ENCODE data around the gene APCDD1L. TPM values are rescaled to one million over a fixed set of nuclear protein-coding genes. Genes with fewer than 3 reads are reported as not detected.
A peak's percentile ranks its signal among the peaks of the same experiment; 100 is the strongest.

APCDD1L gene
- total RNA-seq, 1 donor from 2014 or later: 5.1 TPM

GRCh38 chr20:58447511-58448391 lies 67.4 kb downstream of the APCDD1L start:
- peak; percentile 12 for DNase-seq (ENCODE audit: low read depth)
- TF ChIP-seq CTCF (IDR thresholded peaks at IDR 0.05; ENCODE audit: insufficient read depth, low read length, poor library complexity, severe bottlenecking): peak; percentile 81
- Histone ChIP-seq H3K27me3 (ENCODE audit: control insufficient read depth, insufficient read depth, low read length) (no peaks in the 10 kb centered on the region), H3K4me3 (ENCODE audit: low read depth, low read length) (no peak overlapping the region), H3K36me3 (ENCODE audit: control insufficient read depth, insufficient read depth, low read length) (no peaks in the 10 kb centered on the region)

- Histone ChIP-seq H3K4me3 (ENCODE audit: low read depth, low read length) (no peak overlapping the region), H3K36me3 (ENCODE audit: control insufficient read depth, insufficient read depth, low read length) (no peaks in the 10 kb centered on the region), H3K27me3 (ENCODE audit: control insufficient read depth, insufficient read depth, low read length) (no peaks in the 10 kb centered on the region)
- TF ChIP-seq CTCF (IDR thresholded peaks at IDR 0.05; ENCODE audit: insufficient read depth, low read length, poor library complexity, severe bottlenecking): no peak
- no peak for DNase-seq (ENCODE audit: low read depth)
These were observed 68.3 kb downstream of the APCDD1L start for GRCh38 chr20:58446960-58447265.

GRCh38 chr20:58446264-58446959 lies 68.8 kb downstream of the APCDD1L start:
- TF ChIP-seq CTCF (IDR thresholded peaks at IDR 0.05; ENCODE audit: insufficient read depth, low read length, poor library complexity, severe bottlenecking): no peak
- H3K36me3 ChIP-seq (ENCODE audit: control insufficient read depth, insufficient read depth, low read length): no peaks in the 10 kb centered on the region
- H3K4me3 ChIP-seq (ENCODE audit: low read depth, low read length): no peak overlapping the region
- no peaks in the 10 kb centered on the region for H3K27me3 ChIP-seq (ENCODE audit: control insufficient read depth, insufficient read depth, low read length)
- DNase-seq (ENCODE audit: low read depth): no peak

- TF ChIP-seq CTCF (IDR thresholded peaks at IDR 0.05; ENCODE audit: insufficient read depth, low read length, poor library complexity, severe bottlenecking): no peak
- Histone ChIP-seq H3K36me3 (ENCODE audit: control insufficient read depth, insufficient read depth, low read length) (no peaks in the 10 kb centered on the region), H3K4me3 (ENCODE audit: low read depth, low read length) (no peak overlapping the region), H3K27me3 (ENCODE audit: control insufficient read depth, insufficient read depth, low read length) (no peaks in the 10 kb centered on the region)
- no peak for DNase-seq (ENCODE audit: low read depth)
These were observed 70.4 kb downstream of the APCDD1L start for GRCh38 chr20:58444746-58445255.

- Histone ChIP-seq H3K36me3 (ENCODE audit: control insufficient read depth, insufficient read depth, low read length) (no peaks in the 10 kb centered on the region), H3K27me3 (ENCODE audit: control insufficient read depth, insufficient read depth, low read length) (no peaks in the 10 kb centered on the region), H3K4me3 (ENCODE audit: low read depth, low read length) (no peak overlapping the region)
- TF ChIP-seq CTCF (IDR thresholded peaks at IDR 0.05; ENCODE audit: insufficient read depth, low read length, poor library complexity, severe bottlenecking): no peak
- DNase-seq (ENCODE audit: low read depth): no peak
These were observed 73.5 kb downstream of the APCDD1L start for GRCh38 chr20:58441723-58442122.

All from kidney epithelial cell (primary cell).